HG02623 (cell line): Measurements from ENCODE around the gene RACGAP1.
"Not testable (repeated sequence)": the region's sequence is repeated elsewhere in the genome, so short reads cannot be mapped to it uniquely, and the experiment has no call there.

Experiments used
- ATAC-seq: cut with Tn5 transposase; IDR thresholded peaks from one replicate; pipeline ENCODE4 v1.9.1; 2021; ENCODE audit warnings: moderate library complexity; ENCODE audit not compliant: unreplicated experiment

RACGAP1 gene

GRCh38 chr12:49987625-49988303, 37.5 kb downstream of the RACGAP1 start:
- ATAC-seq, result no peak

DNA sequence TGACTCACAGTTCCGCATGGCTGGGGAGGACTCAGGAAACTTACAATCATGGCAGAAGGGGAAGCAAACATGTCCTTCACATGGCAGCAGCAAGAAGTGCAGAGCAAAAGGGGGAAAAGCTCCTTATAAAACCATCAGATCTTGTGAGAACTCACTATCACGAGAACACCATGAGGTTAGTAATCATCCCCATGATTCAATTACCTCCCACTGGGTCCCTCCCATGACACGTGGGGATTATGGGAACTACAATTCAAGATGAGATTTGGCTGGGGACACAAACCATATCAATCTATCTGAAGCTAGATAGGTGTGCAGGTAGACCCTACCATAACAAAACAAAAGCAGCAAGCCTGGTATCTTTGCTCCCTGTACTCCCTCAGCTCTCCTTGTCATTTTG, 38.8 kb downstream of the RACGAP1 start:
- not testable (repeated sequence) for ATAC-seq

GRCh38 chr12:49985981-49986380, 39.3 kb downstream of the RACGAP1 start:
- ATAC-seq, result no peak

DNA sequence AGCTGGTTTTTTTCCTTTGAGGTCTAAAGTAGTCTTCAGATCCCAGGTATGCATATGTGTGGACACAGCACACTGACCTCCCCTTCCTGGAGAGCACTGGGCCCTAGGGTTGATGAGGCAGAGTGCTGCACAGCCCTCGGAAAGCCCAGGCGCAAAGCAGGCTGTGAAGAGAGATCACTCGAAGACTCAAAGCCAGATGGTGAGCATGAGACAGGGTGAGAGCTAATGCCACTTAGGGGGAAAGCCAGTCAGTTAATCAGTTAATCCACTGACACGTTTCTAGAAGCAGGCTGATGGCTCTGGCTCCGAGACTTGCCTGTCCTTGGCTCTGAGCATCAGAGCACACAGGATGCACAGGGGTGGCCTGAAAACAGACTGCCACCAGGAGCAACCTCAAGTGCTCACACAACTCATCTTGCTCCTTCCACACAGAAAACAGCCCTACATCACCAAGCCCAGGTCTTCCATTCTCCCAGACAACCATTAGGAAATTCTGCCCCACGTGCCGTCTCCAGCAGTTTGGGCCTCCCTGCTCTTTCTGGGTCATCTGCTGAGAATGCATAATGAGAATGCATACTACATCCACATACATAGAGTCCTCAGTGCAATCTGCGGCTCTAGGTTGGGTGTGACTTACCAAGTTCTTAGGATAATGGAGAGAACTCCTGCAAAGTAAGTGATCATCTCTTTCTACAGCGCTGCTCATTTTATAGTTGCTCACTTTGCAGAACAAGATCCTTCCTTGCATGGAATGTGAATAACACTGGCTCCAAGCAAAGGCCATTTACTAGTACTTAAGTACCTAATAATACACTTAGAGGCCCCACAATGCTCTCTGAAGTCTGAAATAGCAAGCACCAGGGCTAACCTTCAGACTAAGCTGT, 40.6 kb downstream of the RACGAP1 start:
- no peak for ATAC-seq

DNA sequence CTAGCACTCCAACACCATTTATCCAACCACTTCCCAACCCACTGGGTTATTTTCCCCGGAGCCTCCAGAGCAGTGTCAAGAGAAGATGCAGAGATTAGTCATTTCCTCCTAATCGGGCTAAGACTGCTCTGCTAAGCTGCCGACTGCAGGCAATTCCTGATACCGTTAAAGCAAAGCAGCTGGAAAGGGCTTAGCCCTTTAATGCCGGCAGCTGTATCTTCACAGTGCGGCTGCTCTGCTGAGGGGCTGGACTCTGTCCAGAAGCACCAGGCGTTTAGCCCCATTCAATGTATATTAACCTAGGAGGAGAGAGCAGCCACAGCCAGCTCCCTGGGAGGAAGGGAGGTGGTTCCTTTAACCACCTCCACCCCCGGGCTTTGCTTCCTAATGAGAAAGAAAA, 41.4 kb downstream of the RACGAP1 start:
- ATAC-seq, result no peak

DNA sequence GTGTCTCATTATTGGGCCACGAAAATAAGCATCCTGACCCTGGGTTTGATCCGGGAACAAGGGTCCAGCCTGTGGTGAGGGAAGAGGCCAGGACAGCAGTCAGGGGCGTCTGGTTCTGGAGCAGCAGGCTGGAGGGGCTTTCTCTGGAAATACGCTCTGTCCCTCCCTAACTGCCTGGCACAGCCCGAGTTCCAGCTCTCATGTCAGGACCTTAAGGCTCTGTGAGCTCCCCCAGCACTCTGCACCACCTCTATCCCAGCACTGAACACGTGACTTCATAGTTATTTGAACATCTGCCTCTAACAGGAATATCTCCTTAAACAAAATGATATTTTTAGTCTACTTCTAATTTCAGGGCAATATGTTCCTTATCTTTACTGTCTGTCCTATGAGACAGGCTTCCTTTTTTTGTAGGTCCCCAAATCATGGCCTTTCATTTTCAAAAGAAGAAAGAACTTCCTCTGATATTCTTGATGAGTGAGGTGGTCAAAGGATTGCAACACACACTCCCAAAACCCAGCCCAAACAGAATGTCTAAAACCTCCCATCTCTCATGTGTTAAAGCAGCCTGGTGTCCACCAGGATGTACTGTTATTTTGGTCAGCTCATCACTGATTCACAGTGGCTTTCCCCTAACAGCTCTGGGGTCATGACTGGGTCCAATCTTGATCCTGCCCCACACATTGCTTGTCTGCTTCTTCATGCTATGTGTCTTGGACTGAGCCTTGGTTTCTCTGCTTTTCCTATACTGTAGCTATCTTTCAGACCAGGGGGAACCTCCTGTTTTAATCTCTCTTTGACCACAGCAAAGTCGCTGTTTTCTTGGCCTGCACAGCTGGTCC, 42.8 kb downstream of the RACGAP1 start:
- ATAC-seq, result no peak

- ATAC-seq, result no peak
These were observed 44.6 kb downstream of the RACGAP1 start for GRCh38 chr12:49980501-49981349.

GRCh38 chr12:49979791-49980190, 45.5 kb downstream of the RACGAP1 start:
- ATAC-seq, result no peak

- no peak for ATAC-seq
These were observed 46.2 kb downstream of the RACGAP1 start for GRCh38 chr12:49979016-49979586.

- no peak for ATAC-seq
These were observed 47.2 kb downstream of the RACGAP1 start for GRCh38 chr12:49978125-49978524.

DNA sequence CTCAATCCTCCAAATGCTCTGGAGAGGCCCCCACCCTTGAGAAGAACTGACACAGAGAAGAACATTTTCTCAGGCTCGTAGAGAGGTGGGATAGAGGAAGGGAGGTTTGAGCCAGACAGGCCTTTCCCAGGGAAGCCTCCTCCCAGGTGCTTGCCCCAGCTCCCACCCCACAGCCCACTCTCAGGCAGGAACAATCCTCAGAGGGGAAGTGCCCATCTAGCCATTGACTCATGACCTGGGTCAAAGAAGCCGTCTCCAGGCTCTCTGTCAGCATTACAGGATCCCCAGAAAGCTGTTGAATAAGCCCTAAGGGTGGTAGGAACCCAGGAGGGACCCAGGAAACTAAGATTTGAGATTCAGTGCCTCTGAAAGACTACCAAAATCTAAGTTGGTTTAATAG, 48.7 kb downstream of the RACGAP1 start:
- no peak for ATAC-seq

DNA sequence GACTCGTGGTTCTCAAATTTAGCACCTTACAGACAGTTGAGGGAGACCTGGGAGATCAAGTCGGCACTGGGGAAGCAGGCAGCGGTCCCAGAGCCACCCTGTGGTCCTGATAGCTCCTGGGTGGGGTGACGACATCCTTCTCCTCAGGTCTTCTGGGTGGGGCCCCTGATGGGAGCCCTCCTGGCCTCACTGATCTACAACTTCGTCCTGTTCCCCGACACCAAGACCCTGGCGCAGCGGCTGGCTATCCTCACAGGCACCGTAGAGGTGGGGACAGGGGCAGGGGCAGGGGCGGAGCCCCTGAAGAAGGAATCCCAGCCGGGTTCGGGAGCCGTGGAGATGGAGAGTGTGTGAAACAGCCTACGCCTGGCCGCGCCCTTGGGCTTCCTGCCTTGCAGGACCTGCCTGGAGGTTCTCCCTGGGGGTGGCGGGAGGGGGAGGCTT, 50.0 kb downstream of the RACGAP1 start:
- no peak for ATAC-seq

GRCh38 chr12:49974677-49975317, 50.5 kb downstream of the RACGAP1 start:
- ATAC-seq, result no peak

DNA sequence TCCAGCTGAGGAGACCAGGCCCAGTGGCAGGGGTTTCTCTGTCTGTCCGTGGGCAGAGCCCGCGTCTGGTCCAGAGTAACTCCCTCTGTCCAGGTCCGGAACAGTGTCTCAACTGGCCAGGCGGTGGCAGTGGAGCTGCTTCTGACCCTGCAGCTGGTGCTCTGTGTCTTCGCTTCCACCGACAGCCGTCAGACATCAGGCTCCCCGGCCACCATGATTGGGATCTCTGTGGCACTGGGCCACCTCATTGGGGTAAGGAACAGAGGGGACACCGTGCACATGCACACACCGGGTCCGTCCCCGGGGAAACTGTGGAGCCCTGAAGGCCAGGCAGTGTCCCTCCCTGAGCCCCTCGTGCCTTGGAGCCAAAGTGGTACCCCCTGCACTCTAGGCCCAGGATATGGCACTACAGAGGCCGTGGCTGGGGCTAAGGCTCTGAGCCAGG, 51.0 kb downstream of the RACGAP1 start:
- no peak for ATAC-seq

- ATAC-seq, result no peak
These were observed 51.9 kb downstream of the RACGAP1 start for GRCh38 chr12:49973361-49973830.

DNA sequence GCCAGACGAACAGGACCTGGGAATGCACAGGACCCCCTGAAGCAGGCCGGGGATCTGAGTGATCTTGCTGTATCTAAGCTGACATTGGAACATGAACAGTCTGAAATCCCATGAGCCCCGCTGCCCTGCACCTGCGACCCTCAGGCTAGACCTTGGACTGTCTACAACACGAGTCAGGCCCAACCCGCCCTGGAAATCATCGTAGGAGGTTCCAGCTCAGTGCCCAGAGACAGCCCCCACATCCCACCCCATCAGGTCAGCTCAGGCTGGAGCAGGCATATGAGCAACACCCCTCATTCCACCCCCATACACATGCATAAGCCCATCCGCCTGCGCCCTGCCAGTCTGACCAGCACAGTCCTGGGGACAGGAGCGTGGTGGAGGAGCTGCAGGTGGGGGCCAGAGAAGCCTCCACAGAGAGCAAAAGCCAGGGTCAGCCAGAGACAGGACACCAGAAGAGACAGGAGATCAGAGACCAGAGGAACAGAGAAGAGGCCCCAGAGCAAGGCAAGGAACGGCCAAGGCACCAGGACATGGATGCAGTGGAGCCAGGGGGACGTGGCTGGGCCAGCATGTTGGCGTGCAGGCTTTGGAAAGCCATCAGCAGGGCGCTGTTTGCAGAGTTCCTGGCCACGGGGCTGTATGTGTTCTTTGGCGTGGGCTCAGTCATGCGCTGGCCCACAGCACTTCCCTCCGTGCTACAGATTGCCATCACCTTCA, 52.5 kb downstream of the RACGAP1 start, which contains the start of gene AQP6:
AQP6 (plus strand) TSS at position 307 of the 720 bp plus-strand sequence; CDS start at position 534, 227 bp downstream.
- no peak for ATAC-seq

DNA sequence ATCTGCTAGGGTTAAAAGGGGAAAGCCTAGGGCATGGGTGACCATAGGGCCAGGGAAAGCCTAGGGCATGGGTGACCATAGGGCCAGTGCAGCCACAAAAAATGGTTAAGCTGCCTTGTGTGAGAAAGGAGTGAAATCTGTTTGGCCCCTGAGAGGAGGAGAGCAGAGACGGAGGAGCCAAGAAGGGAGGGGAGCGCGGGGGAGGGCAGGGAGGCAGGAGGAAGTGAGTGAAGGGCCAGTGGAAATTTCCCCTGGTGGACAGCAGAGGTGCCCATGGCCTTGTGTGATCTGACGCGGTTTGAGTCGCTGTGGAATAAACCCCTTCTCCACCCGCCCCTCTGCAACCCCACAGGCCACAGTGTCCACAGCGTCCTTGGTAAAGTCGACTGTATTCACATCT, 53.2 kb downstream of the RACGAP1 start:
- no peak for ATAC-seq

- ATAC-seq, result no peak
These were observed 54.2 kb downstream of the RACGAP1 start for GRCh38 chr12:49971141-49971540.

- no peak for ATAC-seq
These were observed 54.6 kb downstream of the RACGAP1 start for GRCh38 chr12:49970658-49971057.
